ENCODE measurements around the gene TSEN15. TPM values are rescaled to one million over a fixed set of nuclear protein-coding genes. Genes with fewer than 3 reads are reported as not detected.
"Not testable (repeated sequence)": the region's sequence is repeated elsewhere in the genome, so short reads cannot be mapped to it uniquely, and the experiment has no call there.

The TSEN15 gene
- total RNA-seq, 4 donors from 2014 or later: 2.6 to 16.5 (median 8.0) TPM

DNA sequence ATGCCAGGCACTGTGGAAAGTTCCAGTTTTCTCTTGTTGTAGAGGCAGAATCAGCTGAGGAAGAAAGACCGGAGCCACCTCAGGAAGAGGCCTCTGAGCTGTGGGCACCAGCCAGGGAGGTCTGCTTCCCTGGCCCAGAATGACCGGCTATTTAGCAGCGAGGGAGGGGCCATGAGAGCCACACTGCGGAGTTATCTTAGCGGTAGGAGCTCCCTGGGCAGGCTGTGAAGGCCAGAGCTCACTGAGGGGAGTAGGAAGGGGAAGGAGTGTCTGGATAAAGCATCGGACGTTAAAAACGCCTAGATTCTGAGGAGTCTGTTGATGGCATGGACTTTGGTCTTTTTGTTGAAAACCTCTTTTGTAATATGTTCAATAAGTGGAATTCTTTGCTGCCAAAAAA, 36.5 kb downstream of the TSEN15 start:
- no peak for TF ChIP-seq EP300 (IDR thresholded peaks at IDR 0.05; ENCODE audit: low read depth)
- TF ChIP-seq POLR2AphosphoS5 (IDR thresholded peaks at IDR 0.05): no peak
- TF ChIP-seq, protein P1, sequence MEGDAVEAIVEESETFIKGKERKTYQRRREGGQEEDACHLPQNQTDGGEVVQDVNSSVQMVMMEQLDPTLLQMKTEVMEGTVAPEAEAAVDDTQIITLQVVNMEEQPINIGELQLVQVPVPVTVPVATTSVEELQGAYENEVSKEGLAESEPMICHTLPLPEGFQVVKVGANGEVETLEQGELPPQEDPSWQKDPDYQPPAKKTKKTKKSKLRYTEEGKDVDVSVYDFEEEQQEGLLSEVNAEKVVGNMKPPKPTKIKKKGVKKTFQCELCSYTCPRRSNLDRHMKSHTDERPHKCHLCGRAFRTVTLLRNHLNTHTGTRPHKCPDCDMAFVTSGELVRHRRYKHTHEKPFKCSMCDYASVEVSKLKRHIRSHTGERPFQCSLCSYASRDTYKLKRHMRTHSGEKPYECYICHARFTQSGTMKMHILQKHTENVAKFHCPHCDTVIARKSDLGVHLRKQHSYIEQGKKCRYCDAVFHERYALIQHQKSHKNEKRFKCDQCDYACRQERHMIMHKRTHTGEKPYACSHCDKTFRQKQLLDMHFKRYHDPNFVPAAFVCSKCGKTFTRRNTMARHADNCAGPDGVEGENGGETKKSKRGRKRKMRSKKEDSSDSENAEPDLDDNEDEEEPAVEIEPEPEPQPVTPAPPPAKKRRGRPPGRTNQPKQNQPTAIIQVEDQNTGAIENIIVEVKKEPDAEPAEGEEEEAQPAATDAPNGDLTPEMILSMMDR (IDR thresholded peaks at IDR 0.05): no peak
- no peak for TF ChIP-seq POLR2A (IDR thresholded peaks at IDR 0.05)
- DNase-seq: no peak
- Histone ChIP-seq H3K27ac (no peak overlapping the region), H3K9me3 (no peaks in the 10 kb centered on the region), H3K4me1 (no peaks in the 10 kb centered on the region), H3K27me3 (no peaks in the 10 kb centered on the region), H3K4me3 (no peak overlapping the region), H3K36me3 (no peaks in the 10 kb centered on the region)
- intact Hi-C loops (cut with DNase I; ENCODE audit: low total_unique reads) (no loop called here), in situ Hi-C loops (cut with MboI; ENCODE audit: low pct_ligation_motif_present in 1 of 4, low pct_unique_long_range_greater_than_20kb in 1 of 4, low sequenced_read_pairs in 3 of 4) (loop anchor here (10.0 to 25.0 kb wide), 5 partner anchors 124 to 597 kb away; no protein-coding TSS in a partner anchor)
- WGBS, 2 donors (ENCODE audit: low coverage in 1 of 2): 86 to 90% methylated on average over 4 to 8 of the region's 8 CpGs

DNA sequence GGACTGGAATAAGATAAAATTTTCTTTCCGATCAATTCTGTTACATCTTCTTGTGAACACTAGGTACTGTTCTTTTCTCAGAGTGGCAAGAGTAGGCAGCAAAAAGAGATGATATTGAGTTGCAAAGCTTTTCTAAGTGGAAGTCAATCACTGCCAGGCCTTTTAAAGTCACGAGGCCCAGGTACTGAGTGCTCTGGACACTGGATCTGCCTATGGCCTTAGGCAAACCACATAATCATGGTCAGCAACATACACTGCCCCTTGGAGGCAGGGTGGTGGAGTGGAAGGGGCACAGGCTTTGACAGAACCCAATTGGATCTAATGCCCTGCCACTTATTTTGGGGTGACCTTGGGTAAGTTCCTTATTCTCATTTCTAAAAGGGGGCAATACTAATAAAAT, 41.5 kb downstream of the TSEN15 start:
- Histone ChIP-seq H3K9me3 (no peaks in the 10 kb centered on the region), H3K27ac (no peak overlapping the region), H3K36me3 (no peaks in the 10 kb centered on the region), H3K4me3 (no peak overlapping the region), H3K27me3 (no peaks in the 10 kb centered on the region), H3K4me1 (no peaks in the 10 kb centered on the region)
- in situ Hi-C loops (cut with MboI; ENCODE audit: low pct_ligation_motif_present in 1 of 4, low pct_unique_long_range_greater_than_20kb in 1 of 4, low sequenced_read_pairs in 3 of 4) (loop anchor here (25.0 kb wide), 3 partner anchors 119 to 569 kb away; no protein-coding TSS in a partner anchor), intact Hi-C loops (cut with DNase I; ENCODE audit: low total_unique reads) (no loop called here)
- WGBS, 2 donors (ENCODE audit: low coverage in 1 of 2): 94 to 100% methylated on average over 1 to 2 of the region's 2 CpGs
- DNase-seq: no peak
- no peak for TF ChIP-seq POLR2A (IDR thresholded peaks at IDR 0.05)

DNA sequence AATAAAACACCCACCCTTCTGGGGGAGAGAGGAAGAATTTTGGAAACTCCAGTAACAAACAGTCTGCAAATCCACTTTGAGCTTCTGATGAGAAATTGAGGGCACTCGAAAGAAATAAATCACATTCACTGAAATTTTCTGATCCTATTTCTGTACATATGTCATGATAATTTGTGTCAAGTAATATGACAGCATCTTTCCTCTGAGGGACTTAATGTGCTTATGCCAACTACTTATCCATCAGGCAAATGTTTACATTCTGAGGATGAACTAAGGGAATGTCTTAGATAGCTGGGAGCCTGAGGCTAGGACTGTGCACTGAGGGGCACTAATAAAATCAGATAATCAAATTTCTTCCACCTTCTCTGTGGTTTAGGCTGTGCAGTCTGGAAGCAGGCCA, 44.5 kb downstream of the TSEN15 start:
- WGBS, 2 donors (ENCODE audit: low coverage in 1 of 2): 94% methylated on average over 1 of the region's 1 CpG; no CpG with 5 or more reads in 1 of the 2 donors
- Histone ChIP-seq H3K36me3 (no peaks in the 10 kb centered on the region), H3K9me3 (no peaks in the 10 kb centered on the region), H3K27ac (no peak overlapping the region), H3K4me1 (no peaks in the 10 kb centered on the region), H3K4me3 (no peak overlapping the region), H3K27me3 (no peaks in the 10 kb centered on the region)
- TF ChIP-seq POLR2AphosphoS5 (IDR thresholded peaks at IDR 0.05): no peak
- TF ChIP-seq POLR2A (IDR thresholded peaks at IDR 0.05): no peak
- no peak for TF ChIP-seq EP300 (IDR thresholded peaks at IDR 0.05; ENCODE audit: low read depth)
- TF ChIP-seq, protein P1 (IDR thresholded peaks at IDR 0.05): no peak
- in situ Hi-C loops (cut with MboI; ENCODE audit: low pct_ligation_motif_present in 1 of 4, low pct_unique_long_range_greater_than_20kb in 1 of 4, low sequenced_read_pairs in 3 of 4) (loop anchor here (25.0 kb wide), 3 partner anchors 116 to 566 kb away; no protein-coding TSS in a partner anchor), intact Hi-C loops (cut with DNase I; ENCODE audit: low total_unique reads) (no loop called here)
- no peak for DNase-seq

DNA sequence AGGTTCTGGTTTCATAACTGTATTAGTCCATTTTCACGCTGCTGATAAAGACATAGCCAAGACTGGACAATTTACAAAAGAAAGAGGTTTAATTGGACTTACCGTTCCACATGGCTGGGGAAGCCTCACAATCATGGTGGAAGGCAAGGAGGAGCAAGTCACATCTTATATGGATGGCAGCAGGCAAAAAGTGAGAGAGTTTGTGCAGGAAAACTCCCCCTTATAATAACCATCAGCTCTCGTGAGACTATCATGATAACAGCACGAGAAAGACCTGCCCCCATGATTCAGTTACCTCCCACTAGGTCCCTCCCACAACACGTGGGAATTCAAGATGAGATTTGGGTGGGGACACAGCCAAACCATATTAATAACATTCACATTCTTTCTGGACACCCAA, 45.0 kb downstream of the TSEN15 start:
- H3K36me3 ChIP-seq; H3K9me3 ChIP-seq; DNase-seq; H3K4me1 ChIP-seq; H3K4me3 ChIP-seq; intact Hi-C loops (cut with DNase I; ENCODE audit: low total_unique reads); H3K27me3 ChIP-seq; H3K27ac ChIP-seq: not testable (repeated sequence)
- in situ Hi-C loops (cut with MboI; ENCODE audit: low pct_ligation_motif_present in 1 of 4, low pct_unique_long_range_greater_than_20kb in 1 of 4, low sequenced_read_pairs in 3 of 4): loop anchor here (25.0 kb wide), 3 partner anchors 116 to 566 kb away; no protein-coding TSS in a partner anchor
- 88 to 90% methylated on average over 2 to 5 of the region's 5 CpGs for WGBS, 2 donors (ENCODE audit: low coverage in 1 of 2)

DNA sequence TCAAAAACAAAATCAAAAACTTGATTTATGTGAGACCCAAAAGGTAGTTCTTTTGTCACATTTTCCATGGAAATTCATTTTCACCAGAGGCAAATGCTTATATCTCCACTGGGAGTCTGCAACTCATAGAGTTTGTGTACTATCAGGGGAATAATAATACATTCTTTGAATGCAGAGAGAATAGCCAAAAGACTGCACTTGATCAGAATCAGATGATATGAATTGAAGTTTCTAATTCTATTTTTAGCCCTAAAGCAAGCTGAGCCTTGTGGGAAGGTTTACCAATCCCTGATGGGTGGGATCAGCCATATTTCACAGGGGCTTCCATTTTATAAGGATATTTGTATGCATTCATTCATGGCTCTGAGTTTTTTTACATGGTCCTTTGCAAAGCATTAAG, 49.6 kb downstream of the TSEN15 start:
- no peak for DNase-seq
- TF ChIP-seq EP300 (IDR thresholded peaks at IDR 0.05; ENCODE audit: low read depth) (no peak), POLR2AphosphoS5 (IDR thresholded peaks at IDR 0.05) (no peak)
- Histone ChIP-seq H3K36me3 (no peaks in the 10 kb centered on the region), H3K4me3 (no peak overlapping the region), H3K27ac (no peak overlapping the region), H3K9me3 (no peaks in the 10 kb centered on the region), H3K27me3 (no peaks in the 10 kb centered on the region), H3K4me1 (no peaks in the 10 kb centered on the region)
- in situ Hi-C loops (cut with MboI; ENCODE audit: low pct_ligation_motif_present in 1 of 4, low pct_unique_long_range_greater_than_20kb in 1 of 4, low sequenced_read_pairs in 3 of 4): no loop called here
- intact Hi-C loops (cut with DNase I; ENCODE audit: low total_unique reads): loop anchor here (5.0 kb wide), 1 partner anchor 1271 kb away; no protein-coding TSS in a partner anchor

DNA sequence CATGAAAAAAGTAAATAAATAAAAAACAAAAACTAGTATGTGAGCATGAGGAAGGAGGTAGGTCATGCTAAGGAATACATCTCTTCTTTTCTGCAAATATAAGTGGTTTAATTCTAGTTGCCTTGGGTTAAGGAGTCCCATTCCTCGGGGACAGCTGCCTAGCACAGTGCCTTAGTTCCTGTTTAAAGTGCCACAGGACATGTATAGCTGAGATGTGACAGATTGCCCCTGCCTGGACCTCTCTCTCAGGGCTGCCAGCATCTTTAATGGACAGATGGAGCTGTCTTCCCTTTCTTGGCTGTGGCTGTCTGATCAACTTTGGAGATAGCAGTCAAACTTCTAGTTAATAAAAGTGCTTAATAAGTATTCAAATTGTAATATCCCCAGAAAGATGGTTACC, 50.0 kb downstream of the TSEN15 start:
- TF ChIP-seq EP300 (IDR thresholded peaks at IDR 0.05; ENCODE audit: low read depth) (no peak), POLR2AphosphoS5 (IDR thresholded peaks at IDR 0.05) (no peak), POLR2A (IDR thresholded peaks at IDR 0.05) (no peak)
- TF ChIP-seq, protein P1 (IDR thresholded peaks at IDR 0.05): no peak
- in situ Hi-C loops (cut with MboI; ENCODE audit: low pct_ligation_motif_present in 1 of 4, low pct_unique_long_range_greater_than_20kb in 1 of 4, low sequenced_read_pairs in 3 of 4) (no loop called here), intact Hi-C loops (cut with DNase I; ENCODE audit: low total_unique reads) (loop anchor here (5.0 kb wide), 1 partner anchor 1271 kb away; no protein-coding TSS in a partner anchor)
- Histone ChIP-seq H3K4me1 (no peaks in the 10 kb centered on the region), H3K27me3 (no peaks in the 10 kb centered on the region), H3K36me3 (no peaks in the 10 kb centered on the region), H3K27ac (no peak overlapping the region), H3K9me3 (no peaks in the 10 kb centered on the region), H3K4me3 (no peak overlapping the region)
- DNase-seq: no peak
- WGBS, 2 donors (ENCODE audit: low coverage in 1 of 2): 84% methylated on average over 1 of the region's 1 CpG; no CpG with 5 or more reads in 1 of the 2 donors

All from transverse colon (tissue), 4 donors.